SHP77 treated with DMSO at 0.1 percent for 48 hours (cell line): ENCODE measurements around the gene PLXNB3.
A peak's percentile ranks its signal among the peaks of the same experiment; 100 is the strongest.

ENCODE experiments used
- DNase-seq: peaks from one replicate; lab custom pipeline; 2025; lab: John Stamatoyannopoulos, UW

Gene PLXNB3

GRCh38 chrX:153818571-153819383 lies 54.7 kb downstream of the PLXNB3 start:
- DNase-seq, result no peak

GRCh38 chrX:153819384-153820040 lies 55.5 kb downstream of the PLXNB3 start:
- DNase-seq, result no peak

- peak; percentile 16 for DNase-seq
Observed at GRCh38 chrX:153820601-153821000, 56.6 kb downstream of the PLXNB3 start.

- no peak for DNase-seq
Observed at GRCh38 chrX:153821066-153821465, 57.0 kb downstream of the PLXNB3 start.

GRCh38 chrX:153824348-153824747 lies 60.3 kb downstream of the PLXNB3 start:
- no peak for DNase-seq

GRCh38 chrX:153825042-153825441 lies 61.0 kb downstream of the PLXNB3 start:
- DNase-seq, result no peak
